ENCODE data around the gene COX6B2. TPM values are rescaled to one million over a fixed set of nuclear protein-coding genes. Genes with fewer than 3 reads are reported as not detected.
"Not testable (repeated sequence)": the region's sequence is repeated elsewhere in the genome, so short reads cannot be mapped to it uniquely, and the experiment has no call there.

The COX6B2 gene
- total RNA-seq, 1 experiment from 2014 or later, result 0.80 TPM

GRCh38 chr19:55336101-55336500 is 18.4 kb downstream of the COX6B2 start:
- Histone ChIP-seq H3F3A (ENCODE audit: low read length, unreplicated experiment) (no peaks in the 10 kb centered on the region), H3K4me2 (ENCODE audit: low read length) (no peak overlapping the region), H2AFZ (ENCODE audit: low read length) (no peak overlapping the region; the same call in 1 of the 2 replicates), H3K9ac (ENCODE audit: low read length) (no peak overlapping the region), H4K20me1 (ENCODE audit: low read length) (no peaks in the 10 kb centered on the region), H3K4me3 (ENCODE audit: low read length) (no peak overlapping the region), H3K9me3 (ENCODE audit: low read length) (no peaks in the 10 kb centered on the region), H3K27ac (ENCODE audit: low read length) (no peak overlapping the region), H3K4me1 (ENCODE audit: insufficient read depth, low read length) (peaks cover 19% of the 10 kb centered on the region), H3K9me2 (replicated peaks; ENCODE audit: low read length) (no peaks in the 10 kb centered on the region), H3K27me3 (ENCODE audit: low read length) (no peaks in the 10 kb centered on the region), H3K79me2 (ENCODE audit: low read length) (peaks cover 11% of the 10 kb centered on the region), H3K36me3 (ENCODE audit: low read depth, low read length) (no peaks in the 10 kb centered on the region)
- intact Hi-C loops (cut with micrococcal nuclease), result loop anchor here (5.0 kb wide), 1 partner anchor 124 kb away; no protein-coding TSS in a partner anchor
- DNase-seq (peak; percentile 43), ATAC-seq (no peak)
- TF ChIP-seq, protein P1, sequence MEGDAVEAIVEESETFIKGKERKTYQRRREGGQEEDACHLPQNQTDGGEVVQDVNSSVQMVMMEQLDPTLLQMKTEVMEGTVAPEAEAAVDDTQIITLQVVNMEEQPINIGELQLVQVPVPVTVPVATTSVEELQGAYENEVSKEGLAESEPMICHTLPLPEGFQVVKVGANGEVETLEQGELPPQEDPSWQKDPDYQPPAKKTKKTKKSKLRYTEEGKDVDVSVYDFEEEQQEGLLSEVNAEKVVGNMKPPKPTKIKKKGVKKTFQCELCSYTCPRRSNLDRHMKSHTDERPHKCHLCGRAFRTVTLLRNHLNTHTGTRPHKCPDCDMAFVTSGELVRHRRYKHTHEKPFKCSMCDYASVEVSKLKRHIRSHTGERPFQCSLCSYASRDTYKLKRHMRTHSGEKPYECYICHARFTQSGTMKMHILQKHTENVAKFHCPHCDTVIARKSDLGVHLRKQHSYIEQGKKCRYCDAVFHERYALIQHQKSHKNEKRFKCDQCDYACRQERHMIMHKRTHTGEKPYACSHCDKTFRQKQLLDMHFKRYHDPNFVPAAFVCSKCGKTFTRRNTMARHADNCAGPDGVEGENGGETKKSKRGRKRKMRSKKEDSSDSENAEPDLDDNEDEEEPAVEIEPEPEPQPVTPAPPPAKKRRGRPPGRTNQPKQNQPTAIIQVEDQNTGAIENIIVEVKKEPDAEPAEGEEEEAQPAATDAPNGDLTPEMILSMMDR (conservative IDR thresholded peaks at IDR 0.05; ENCODE audit: low read depth, low read length), result no peak
- no peak for TF ChIP-seq EZH2phosphoT487 (IDR thresholded peaks at IDR 0.05; ENCODE audit: borderline replicate concordance, low read length)
- ChIA-PET CTCF (no interaction called here), POLR2A (ENCODE audit: unreplicated experiment) (no interaction called here)
- BruUV-seq (replicated peaks), result no TSS peak

- Histone ChIP-seq H4K20me1 (ENCODE audit: low read length) (no peaks in the 10 kb centered on the region), H3K4me3 (ENCODE audit: low read length) (no peak overlapping the region), H2AFZ (ENCODE audit: low read length) (no peak overlapping the region), H3K27me3 (ENCODE audit: low read length) (no peaks in the 10 kb centered on the region), H3F3A (ENCODE audit: low read length, unreplicated experiment) (no peaks in the 10 kb centered on the region), H3K9ac (ENCODE audit: low read length) (no peak overlapping the region), H3K9me3 (ENCODE audit: low read length) (no peaks in the 10 kb centered on the region), H3K4me1 (ENCODE audit: insufficient read depth, low read length) (peaks cover 8% of the 10 kb centered on the region), H3K36me3 (ENCODE audit: low read depth, low read length) (no peaks in the 10 kb centered on the region), H3K4me2 (ENCODE audit: low read length) (no peak overlapping the region), H3K27ac (ENCODE audit: low read length) (no peak overlapping the region), H3K9me2 (replicated peaks; ENCODE audit: low read length) (no peaks in the 10 kb centered on the region), H3K79me2 (ENCODE audit: low read length) (no peaks in the 10 kb centered on the region)
- ATAC-seq, result no peak
- intact Hi-C loops (cut with micrococcal nuclease), result no loop called here
- no TSS peak for BruUV-seq (replicated peaks)
- CTCF ChIA-PET, result no interaction called here
- TF ChIP-seq EZH2phosphoT487 (IDR thresholded peaks at IDR 0.05; ENCODE audit: borderline replicate concordance, low read length) (no peak), EZH2 (IDR thresholded peaks at IDR 0.05; ENCODE audit: low read length, unreplicated experiment) (no peak)
- TF ChIP-seq, protein P1 (conservative IDR thresholded peaks at IDR 0.05; ENCODE audit: low read depth, low read length), result no peak
- POLR2A ChIA-PET (ENCODE audit: unreplicated experiment), result no interaction called here
- DNase-seq, result no peak
Observed at GRCh38 chr19:55333870-55334269, 20.6 kb downstream of the COX6B2 start.

GRCh38 chr19:55329791-55330190 is 24.7 kb downstream of the COX6B2 start:
- H3K4me3 ChIP-seq (ENCODE audit: low read length); H3K36me3 ChIP-seq (ENCODE audit: low read depth, low read length); H2AFZ ChIP-seq (ENCODE audit: low read length); H3K79me2 ChIP-seq (ENCODE audit: low read length); H3K4me2 ChIP-seq (ENCODE audit: low read length); H4K20me1 ChIP-seq (ENCODE audit: low read length); H3K4me1 ChIP-seq (ENCODE audit: insufficient read depth, low read length); POLR2A ChIA-PET (ENCODE audit: unreplicated experiment); H3K27me3 ChIP-seq (ENCODE audit: low read length); H3K27ac ChIP-seq (ENCODE audit: low read length); H3K9me2 ChIP-seq (replicated peaks; ENCODE audit: low read length); BruUV-seq (replicated peaks); CTCF ChIA-PET; H3F3A ChIP-seq (ENCODE audit: low read length, unreplicated experiment); ATAC-seq; H3K9ac ChIP-seq (ENCODE audit: low read length); intact Hi-C loops (cut with micrococcal nuclease); H3K9me3 ChIP-seq (ENCODE audit: low read length): not testable (repeated sequence)
- peak; percentile 60 for DNase-seq

DNA sequence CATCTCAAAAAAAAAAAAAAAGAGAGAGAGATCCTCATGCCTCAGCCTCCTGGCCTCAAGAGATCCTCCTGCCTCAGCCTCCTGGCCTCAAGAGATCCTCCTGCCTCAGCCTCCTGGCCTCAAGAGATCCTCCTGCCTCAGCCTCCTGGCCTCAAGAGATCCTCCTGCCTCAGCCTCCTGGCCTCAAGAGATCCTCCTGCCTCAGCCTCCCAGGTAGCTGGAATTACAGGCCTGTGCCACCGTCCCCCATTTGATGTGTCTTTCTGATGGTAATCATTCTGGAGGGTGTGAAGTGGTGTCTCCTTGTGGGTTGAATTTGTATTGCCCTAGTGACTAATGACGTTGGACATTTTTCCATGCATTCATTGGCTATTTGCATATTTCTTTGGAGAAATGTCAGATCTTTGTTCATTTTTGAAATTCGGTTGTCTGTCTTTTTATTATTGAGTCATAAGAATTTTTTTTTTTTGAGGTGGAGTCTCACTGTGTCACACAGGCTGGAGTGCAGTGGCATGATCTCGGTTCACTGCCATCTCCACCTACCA is 25.7 kb downstream of the COX6B2 start:
- H3K27ac ChIP-seq (ENCODE audit: low read length); BruUV-seq (replicated peaks); ATAC-seq; H3K36me3 ChIP-seq (ENCODE audit: low read depth, low read length); H3K4me1 ChIP-seq (ENCODE audit: insufficient read depth, low read length); POLR2A ChIA-PET (ENCODE audit: unreplicated experiment); H4K20me1 ChIP-seq (ENCODE audit: low read length); H3K27me3 ChIP-seq (ENCODE audit: low read length); H3K4me3 ChIP-seq (ENCODE audit: low read length); H3K9me3 ChIP-seq (ENCODE audit: low read length); H3K9ac ChIP-seq (ENCODE audit: low read length); H3K4me2 ChIP-seq (ENCODE audit: low read length); H3F3A ChIP-seq (ENCODE audit: low read length, unreplicated experiment); intact Hi-C loops (cut with micrococcal nuclease); H2AFZ ChIP-seq (ENCODE audit: low read length); H3K9me2 ChIP-seq (replicated peaks; ENCODE audit: low read length); H3K79me2 ChIP-seq (ENCODE audit: low read length): not testable (repeated sequence)
- CTCF ChIA-PET, result interaction anchor here (0.7 kb wide), 1 partner anchor 162 kb away, joined by 3 read pairs; no protein-coding TSS in a partner anchor
- peak; percentile 61 for DNase-seq

Data from PC-3 (cell line).